ENCODE measurements around the gene ATP2B2. TPM values are rescaled to one million over a fixed set of nuclear protein-coding genes. Genes with fewer than 3 reads are reported as not detected.

The ATP2B2 gene
- total RNA-seq, 1 experiment from 2014 or later = not detected

- no peak for DNase-seq
- Mint-ChIP-seq H3K27ac (ENCODE audit: unreplicated experiment) (no peak overlapping the region), H3K9me3 (ENCODE audit: low read depth, unreplicated experiment) (no peaks in the 10 kb centered on the region), H3K4me3 (ENCODE audit: low read depth, unreplicated experiment) (no peak overlapping the region), H3K27me3 (ENCODE audit: unreplicated experiment) (peaks cover 93% of the 10 kb centered on the region), H3K4me1 (ENCODE audit: low read depth, unreplicated experiment) (no peaks in the 10 kb centered on the region), H3K36me3 (ENCODE audit: insufficient read depth, unreplicated experiment) (no peaks in the 10 kb centered on the region)
- intact Hi-C loops (cut with micrococcal nuclease; ENCODE audit: unreplicated experiment) = no loop called here
- CTCF ChIA-PET = no interaction called here
- BruUV-seq (replicated peaks) = no TSS peak
- TF ChIP-seq CTCF (IDR thresholded peaks at IDR 0.05; ENCODE audit: unreplicated experiment) = no peak
These were observed 37.3 kb downstream of the ATP2B2 start for GRCh38 chr3:10467904-10468612.

GRCh38 chr3:10467204-10467603 lies 38.2 kb downstream of the ATP2B2 start:
- CTCF ChIA-PET = no interaction called here
- H3K4me1 Mint-ChIP-seq (ENCODE audit: low read depth, unreplicated experiment) = no peaks in the 10 kb centered on the region
- TF ChIP-seq CTCF (IDR thresholded peaks at IDR 0.05; ENCODE audit: unreplicated experiment) = no peak
- BruUV-seq (replicated peaks) = no TSS peak
- no peak overlapping the region for H3K27ac Mint-ChIP-seq (ENCODE audit: unreplicated experiment)
- intact Hi-C loops (cut with micrococcal nuclease; ENCODE audit: unreplicated experiment) = no loop called here
- no peaks in the 10 kb centered on the region for H3K9me3 Mint-ChIP-seq (ENCODE audit: low read depth, unreplicated experiment)
- no peak overlapping the region for H3K4me3 Mint-ChIP-seq (ENCODE audit: low read depth, unreplicated experiment)
- H3K36me3 Mint-ChIP-seq (ENCODE audit: insufficient read depth, unreplicated experiment) = no peaks in the 10 kb centered on the region
- no peak for DNase-seq
- H3K27me3 Mint-ChIP-seq (ENCODE audit: unreplicated experiment) = peaks cover 93% of the 10 kb centered on the region

GRCh38 chr3:10466186-10466585 lies 39.2 kb downstream of the ATP2B2 start:
- DNase-seq = no peak
- H3K27me3 Mint-ChIP-seq (ENCODE audit: unreplicated experiment) = peaks cover 93% of the 10 kb centered on the region

GRCh38 chr3:10465161-10465560 lies 40.2 kb downstream of the ATP2B2 start:
- CTCF ChIA-PET = no interaction called here

More at GRCh38 chr3:10466186-10466585, 39.2 kb downstream of the ATP2B2 start:
- H3K27ac Mint-ChIP-seq (ENCODE audit: unreplicated experiment) = no peak overlapping the region
- H3K4me3 Mint-ChIP-seq (ENCODE audit: low read depth, unreplicated experiment) = no peak overlapping the region
- H3K9me3 Mint-ChIP-seq (ENCODE audit: low read depth, unreplicated experiment) = no peaks in the 10 kb centered on the region
- CTCF ChIA-PET = interaction anchor here (0.7 kb wide), 1 partner anchor 272 kb away, joined by 3 read pairs; no protein-coding TSS in a partner anchor
- intact Hi-C loops (cut with micrococcal nuclease; ENCODE audit: unreplicated experiment) = no loop called here
- TF ChIP-seq CTCF (IDR thresholded peaks at IDR 0.05; ENCODE audit: unreplicated experiment) = no peak
- no TSS peak for BruUV-seq (replicated peaks)
- H3K36me3 Mint-ChIP-seq (ENCODE audit: insufficient read depth, unreplicated experiment) = no peaks in the 10 kb centered on the region
- no peaks in the 10 kb centered on the region for H3K4me1 Mint-ChIP-seq (ENCODE audit: low read depth, unreplicated experiment)

More at GRCh38 chr3:10465161-10465560, 40.2 kb downstream of the ATP2B2 start:
- peaks cover 83% of the 10 kb centered on the region for H3K27me3 Mint-ChIP-seq (ENCODE audit: unreplicated experiment)
- H3K9me3 Mint-ChIP-seq (ENCODE audit: low read depth, unreplicated experiment) = no peaks in the 10 kb centered on the region
- no peak overlapping the region for H3K27ac Mint-ChIP-seq (ENCODE audit: unreplicated experiment)
- no peaks in the 10 kb centered on the region for H3K4me1 Mint-ChIP-seq (ENCODE audit: low read depth, unreplicated experiment)
- no peak for TF ChIP-seq CTCF (IDR thresholded peaks at IDR 0.05; ENCODE audit: unreplicated experiment)
- H3K36me3 Mint-ChIP-seq (ENCODE audit: insufficient read depth, unreplicated experiment) = no peaks in the 10 kb centered on the region
- DNase-seq = no peak
- intact Hi-C loops (cut with micrococcal nuclease; ENCODE audit: unreplicated experiment) = no loop called here
- no TSS peak for BruUV-seq (replicated peaks)
- H3K4me3 Mint-ChIP-seq (ENCODE audit: low read depth, unreplicated experiment) = no peak overlapping the region
